ENCODE measurements around the gene RNF19B.

Gene RNF19B

GRCh38 chr1:32939655-32940371 is 24.8 kb downstream of the RNF19B start:
- DNase-seq (ENCODE audit: low read depth, low spot score): no peak
- H3K9me3 ChIP-seq (ENCODE audit: low read depth, low read length): no peaks in the 10 kb centered on the region
- peaks cover 9% of the 10 kb centered on the region; the same call in 1 of the 2 replicates for H3K36me3 ChIP-seq (ENCODE audit: insufficient read depth, low read length)
- TF ChIP-seq EZH2 (IDR thresholded peaks at IDR 0.05) (no peak), FOXP2 (optimal IDR thresholded peaks at IDR 0.05; ENCODE audit: control extremely low read depth, extremely low read length, insufficient read depth) (no peak)
- no peak overlapping the region for H3K4me3 ChIP-seq
- H3K9ac ChIP-seq (ENCODE audit: insufficient read length): no peak overlapping the region
- no peak overlapping the region for H3K27ac ChIP-seq

- TF ChIP-seq EZH2 (IDR thresholded peaks at IDR 0.05) (no peak), FOXP2 (optimal IDR thresholded peaks at IDR 0.05; ENCODE audit: control extremely low read depth, extremely low read length, insufficient read depth) (no peak), POLR2AphosphoS5 (IDR thresholded peaks at IDR 0.05; ENCODE audit: borderline replicate concordance, low read depth, low read length) (no peak)
- peaks cover 5% of the 10 kb centered on the region; the same call in 1 of the 2 replicates for H3K36me3 ChIP-seq (ENCODE audit: insufficient read depth, low read length)
- DNase-seq (ENCODE audit: low read depth, low spot score): no peak
- no peak overlapping the region for H3K4me3 ChIP-seq
- H3K27ac ChIP-seq: no peak overlapping the region
- no peak overlapping the region for H3K9ac ChIP-seq (ENCODE audit: insufficient read length)
- no peaks in the 10 kb centered on the region for H3K9me3 ChIP-seq (ENCODE audit: low read depth, low read length)
Measured at GRCh38 chr1:32937061-32937460, 27.5 kb downstream of the RNF19B start.

- TF ChIP-seq POLR2AphosphoS5 (IDR thresholded peaks at IDR 0.05; ENCODE audit: borderline replicate concordance, low read depth, low read length) (no peak), EZH2 (IDR thresholded peaks at IDR 0.05) (no peak)
- H3K4me3 ChIP-seq: no peak overlapping the region
- DNase-seq (ENCODE audit: low read depth, low spot score): no peak
- H3K9ac ChIP-seq (ENCODE audit: insufficient read length): no peak overlapping the region
- H3K27ac ChIP-seq: no peak overlapping the region
- H3K36me3 ChIP-seq (ENCODE audit: insufficient read depth, low read length): peaks cover 3% of the 10 kb centered on the region; the same call in 1 of the 2 replicates
- H3K9me3 ChIP-seq (ENCODE audit: low read depth, low read length): no peaks in the 10 kb centered on the region
Measured at GRCh38 chr1:32934535-32934934, 30.1 kb downstream of the RNF19B start.

- Histone ChIP-seq H3K27ac (peak overlapping the region; percentile 65), H3K4me3 (peak overlapping the region; percentile 33; the same call in 1 of the 2 replicates), H3K36me3 (ENCODE audit: insufficient read depth, low read length) (peaks cover 3% of the 10 kb centered on the region; the same call in 1 of the 2 replicates), H3K9me3 (ENCODE audit: low read depth, low read length) (no peaks in the 10 kb centered on the region), H3K9ac (ENCODE audit: insufficient read length) (no peak overlapping the region)
- TF ChIP-seq EZH2 (IDR thresholded peaks at IDR 0.05): no peak
- TF ChIP-seq POLR2AphosphoS5 (IDR thresholded peaks at IDR 0.05; ENCODE audit: borderline replicate concordance, low read depth, low read length): no peak
- TF ChIP-seq FOXP2 (optimal IDR thresholded peaks at IDR 0.05; ENCODE audit: control extremely low read depth, extremely low read length, insufficient read depth): no peak
- no peak for DNase-seq (ENCODE audit: low read depth, low spot score)
Measured at GRCh38 chr1:32933742-32934322, 30.8 kb downstream of the RNF19B start.

- TF ChIP-seq FOXP2 (optimal IDR thresholded peaks at IDR 0.05; ENCODE audit: control extremely low read depth, extremely low read length, insufficient read depth) (no peak), EZH2 (IDR thresholded peaks at IDR 0.05) (no peak), POLR2AphosphoS5 (IDR thresholded peaks at IDR 0.05; ENCODE audit: borderline replicate concordance, low read depth, low read length) (no peak)
- Histone ChIP-seq H3K9me3 (ENCODE audit: low read depth, low read length) (no peaks in the 10 kb centered on the region), H3K9ac (ENCODE audit: insufficient read length) (no peak overlapping the region), H3K4me3 (no peak overlapping the region), H3K36me3 (ENCODE audit: insufficient read depth, low read length) (no peaks in the 10 kb centered on the region; the same call in 1 of the 2 replicates), H3K27ac (no peak overlapping the region)
- DNase-seq (ENCODE audit: low read depth, low spot score): no peak
Measured at GRCh38 chr1:32931760-32932159, 32.8 kb downstream of the RNF19B start.

- Histone ChIP-seq H3K9me3 (ENCODE audit: low read depth, low read length) (no peaks in the 10 kb centered on the region), H3K4me3 (no peak overlapping the region), H3K36me3 (ENCODE audit: insufficient read depth, low read length) (no peaks in the 10 kb centered on the region), H3K9ac (ENCODE audit: insufficient read length) (no peak overlapping the region), H3K27ac (no peak overlapping the region)
- no peak for DNase-seq (ENCODE audit: low read depth, low spot score)
- TF ChIP-seq EZH2 (IDR thresholded peaks at IDR 0.05) (no peak), POLR2AphosphoS5 (IDR thresholded peaks at IDR 0.05; ENCODE audit: borderline replicate concordance, low read depth, low read length) (no peak), FOXP2 (optimal IDR thresholded peaks at IDR 0.05; ENCODE audit: control extremely low read depth, extremely low read length, insufficient read depth) (no peak)
Measured at GRCh38 chr1:32929366-32929765, 35.2 kb downstream of the RNF19B start.

GRCh38 chr1:32928715-32929114 is 35.9 kb downstream of the RNF19B start:
- Histone ChIP-seq H3K9me3 (ENCODE audit: low read depth, low read length) (no peaks in the 10 kb centered on the region), H3K27ac (no peak overlapping the region), H3K36me3 (ENCODE audit: insufficient read depth, low read length) (no peaks in the 10 kb centered on the region), H3K4me3 (no peak overlapping the region), H3K9ac (ENCODE audit: insufficient read length) (no peak overlapping the region)
- TF ChIP-seq EZH2 (IDR thresholded peaks at IDR 0.05) (no peak), FOXP2 (optimal IDR thresholded peaks at IDR 0.05; ENCODE audit: control extremely low read depth, extremely low read length, insufficient read depth) (no peak), POLR2AphosphoS5 (IDR thresholded peaks at IDR 0.05; ENCODE audit: borderline replicate concordance, low read depth, low read length) (no peak)
- DNase-seq (ENCODE audit: low read depth, low spot score): no peak

GRCh38 chr1:32928285-32928684 is 36.3 kb downstream of the RNF19B start:
- Histone ChIP-seq H3K27ac (no peak overlapping the region), H3K9ac (ENCODE audit: insufficient read length) (no peak overlapping the region), H3K4me3 (no peak overlapping the region), H3K9me3 (ENCODE audit: low read depth, low read length) (no peaks in the 10 kb centered on the region), H3K36me3 (ENCODE audit: insufficient read depth, low read length) (no peaks in the 10 kb centered on the region)
- DNase-seq (ENCODE audit: low read depth, low spot score): no peak
- TF ChIP-seq FOXP2 (optimal IDR thresholded peaks at IDR 0.05; ENCODE audit: control extremely low read depth, extremely low read length, insufficient read depth) (no peak), EZH2 (IDR thresholded peaks at IDR 0.05) (no peak), POLR2AphosphoS5 (IDR thresholded peaks at IDR 0.05; ENCODE audit: borderline replicate concordance, low read depth, low read length) (no peak)

All from SK-N-MC (cell line).